ENCODE data around the gene TRAK2.

DNA sequence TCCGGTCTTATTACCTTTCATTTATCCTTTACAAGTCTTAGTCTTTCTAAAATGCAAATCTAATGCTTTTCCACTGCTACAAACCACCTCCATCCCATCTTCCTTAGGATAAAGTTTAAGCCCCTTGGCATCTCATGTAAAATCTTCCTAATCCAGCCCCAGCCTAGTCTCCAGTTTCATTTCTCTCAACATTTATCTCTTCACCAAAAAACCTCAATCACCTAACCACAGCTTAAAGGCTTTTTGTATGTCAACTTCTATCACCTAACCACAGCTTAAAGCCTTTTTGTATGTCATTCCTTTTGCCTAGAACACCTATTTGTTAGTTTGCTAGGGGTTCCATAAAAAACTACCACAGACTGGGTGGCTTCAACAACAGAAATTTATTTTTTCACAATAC is 4.2 kb downstream of the TRAK2 start:
- TF ChIP-seq, protein P1, sequence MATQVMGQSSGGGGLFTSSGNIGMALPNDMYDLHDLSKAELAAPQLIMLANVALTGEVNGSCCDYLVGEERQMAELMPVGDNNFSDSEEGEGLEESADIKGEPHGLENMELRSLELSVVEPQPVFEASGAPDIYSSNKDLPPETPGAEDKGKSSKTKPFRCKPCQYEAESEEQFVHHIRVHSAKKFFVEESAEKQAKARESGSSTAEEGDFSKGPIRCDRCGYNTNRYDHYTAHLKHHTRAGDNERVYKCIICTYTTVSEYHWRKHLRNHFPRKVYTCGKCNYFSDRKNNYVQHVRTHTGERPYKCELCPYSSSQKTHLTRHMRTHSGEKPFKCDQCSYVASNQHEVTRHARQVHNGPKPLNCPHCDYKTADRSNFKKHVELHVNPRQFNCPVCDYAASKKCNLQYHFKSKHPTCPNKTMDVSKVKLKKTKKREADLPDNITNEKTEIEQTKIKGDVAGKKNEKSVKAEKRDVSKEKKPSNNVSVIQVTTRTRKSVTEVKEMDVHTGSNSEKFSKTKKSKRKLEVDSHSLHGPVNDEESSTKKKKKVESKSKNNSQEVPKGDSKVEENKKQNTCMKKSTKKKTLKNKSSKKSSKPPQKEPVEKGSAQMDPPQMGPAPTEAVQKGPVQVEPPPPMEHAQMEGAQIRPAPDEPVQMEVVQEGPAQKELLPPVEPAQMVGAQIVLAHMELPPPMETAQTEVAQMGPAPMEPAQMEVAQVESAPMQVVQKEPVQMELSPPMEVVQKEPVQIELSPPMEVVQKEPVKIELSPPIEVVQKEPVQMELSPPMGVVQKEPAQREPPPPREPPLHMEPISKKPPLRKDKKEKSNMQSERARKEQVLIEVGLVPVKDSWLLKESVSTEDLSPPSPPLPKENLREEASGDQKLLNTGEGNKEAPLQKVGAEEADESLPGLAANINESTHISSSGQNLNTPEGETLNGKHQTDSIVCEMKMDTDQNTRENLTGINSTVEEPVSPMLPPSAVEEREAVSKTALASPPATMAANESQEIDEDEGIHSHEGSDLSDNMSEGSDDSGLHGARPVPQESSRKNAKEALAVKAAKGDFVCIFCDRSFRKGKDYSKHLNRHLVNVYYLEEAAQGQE (IDR thresholded peaks at IDR 0.05; ENCODE audit: unreplicated experiment): no peak
- TF ChIP-seq, protein P2, sequence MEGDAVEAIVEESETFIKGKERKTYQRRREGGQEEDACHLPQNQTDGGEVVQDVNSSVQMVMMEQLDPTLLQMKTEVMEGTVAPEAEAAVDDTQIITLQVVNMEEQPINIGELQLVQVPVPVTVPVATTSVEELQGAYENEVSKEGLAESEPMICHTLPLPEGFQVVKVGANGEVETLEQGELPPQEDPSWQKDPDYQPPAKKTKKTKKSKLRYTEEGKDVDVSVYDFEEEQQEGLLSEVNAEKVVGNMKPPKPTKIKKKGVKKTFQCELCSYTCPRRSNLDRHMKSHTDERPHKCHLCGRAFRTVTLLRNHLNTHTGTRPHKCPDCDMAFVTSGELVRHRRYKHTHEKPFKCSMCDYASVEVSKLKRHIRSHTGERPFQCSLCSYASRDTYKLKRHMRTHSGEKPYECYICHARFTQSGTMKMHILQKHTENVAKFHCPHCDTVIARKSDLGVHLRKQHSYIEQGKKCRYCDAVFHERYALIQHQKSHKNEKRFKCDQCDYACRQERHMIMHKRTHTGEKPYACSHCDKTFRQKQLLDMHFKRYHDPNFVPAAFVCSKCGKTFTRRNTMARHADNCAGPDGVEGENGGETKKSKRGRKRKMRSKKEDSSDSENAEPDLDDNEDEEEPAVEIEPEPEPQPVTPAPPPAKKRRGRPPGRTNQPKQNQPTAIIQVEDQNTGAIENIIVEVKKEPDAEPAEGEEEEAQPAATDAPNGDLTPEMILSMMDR (conservative IDR thresholded peaks at IDR 0.05; ENCODE audit: low read depth in 2 of 2): no peak
- TF ChIP-seq EZH2 (IDR thresholded peaks at IDR 0.05; ENCODE audit: low read depth, unreplicated experiment) (no peak), POLR2AphosphoS5 (IDR thresholded peaks at IDR 0.05; ENCODE audit: low read depth) (no peak), JUNB (IDR thresholded peaks at IDR 0.05; ENCODE audit: unreplicated experiment) (no peak), EZH2phosphoT487 (IDR thresholded peaks at IDR 0.05; ENCODE audit: unreplicated experiment) (no peak), STAT1 (IDR thresholded peaks at IDR 0.05; ENCODE audit: unreplicated experiment) (no peak), ZNF114 (CRISPR knock-in tag; IDR thresholded peaks at IDR 0.05) (no peak), CREB1 (CRISPR knock-in tag; IDR thresholded peaks at IDR 0.05; ENCODE audit: low read depth) (no peak)

All from GM23338 (cell line).